Fibroblast of lung (primary cell): ENCODE results near the gene RGS2.

Experiments used
- EZH2 ChIP-seq: IDR thresholded peaks from 2 replicates; pipeline ENCODE4 v1.5.1; 2012; ENCODE audit warnings: low read length, control low read depth, mild to moderate bottlenecking; ENCODE audit errors: missing control alignments
- TF ChIP-seq, protein P1 (sequence below), 2 donors: IDR thresholded peaks in 1 of 2; conservative IDR thresholded peaks in 1 of 2; 1 replicate in 1 of 2; 2 replicates in 1 of 2; pipeline ENCODE4 v1.5.1; 2011 to 2012; ENCODE audit warnings: low read length in 2 of 2, control low read depth in 1 of 2, inconsistent platforms in 1 of 2, low read depth in 1 of 2, mild to moderate bottlenecking in 1 of 2

DNA sequence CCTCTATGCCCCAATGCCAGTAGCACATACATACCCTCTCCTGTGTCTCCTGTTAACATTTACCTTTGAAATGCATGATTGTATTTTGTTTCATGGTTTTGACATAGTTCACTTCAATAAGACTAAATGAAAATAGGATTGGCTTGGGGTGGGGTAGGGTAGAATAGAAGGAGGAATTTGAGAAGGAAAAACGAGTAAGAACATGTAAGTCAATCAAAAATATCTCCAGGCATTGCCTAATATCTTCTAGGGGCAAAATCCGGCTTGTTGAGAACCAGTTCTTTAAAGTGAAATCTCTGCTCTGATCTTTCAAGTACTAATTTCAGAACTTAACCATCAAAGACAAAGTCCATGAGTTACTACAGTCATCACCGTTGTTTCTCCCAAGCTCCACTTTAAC lies 31.8 kb upstream of the RGS2 start:
- TF ChIP-seq, protein P1, sequence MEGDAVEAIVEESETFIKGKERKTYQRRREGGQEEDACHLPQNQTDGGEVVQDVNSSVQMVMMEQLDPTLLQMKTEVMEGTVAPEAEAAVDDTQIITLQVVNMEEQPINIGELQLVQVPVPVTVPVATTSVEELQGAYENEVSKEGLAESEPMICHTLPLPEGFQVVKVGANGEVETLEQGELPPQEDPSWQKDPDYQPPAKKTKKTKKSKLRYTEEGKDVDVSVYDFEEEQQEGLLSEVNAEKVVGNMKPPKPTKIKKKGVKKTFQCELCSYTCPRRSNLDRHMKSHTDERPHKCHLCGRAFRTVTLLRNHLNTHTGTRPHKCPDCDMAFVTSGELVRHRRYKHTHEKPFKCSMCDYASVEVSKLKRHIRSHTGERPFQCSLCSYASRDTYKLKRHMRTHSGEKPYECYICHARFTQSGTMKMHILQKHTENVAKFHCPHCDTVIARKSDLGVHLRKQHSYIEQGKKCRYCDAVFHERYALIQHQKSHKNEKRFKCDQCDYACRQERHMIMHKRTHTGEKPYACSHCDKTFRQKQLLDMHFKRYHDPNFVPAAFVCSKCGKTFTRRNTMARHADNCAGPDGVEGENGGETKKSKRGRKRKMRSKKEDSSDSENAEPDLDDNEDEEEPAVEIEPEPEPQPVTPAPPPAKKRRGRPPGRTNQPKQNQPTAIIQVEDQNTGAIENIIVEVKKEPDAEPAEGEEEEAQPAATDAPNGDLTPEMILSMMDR (conservative IDR thresholded peaks at IDR 0.05 in 1 of 2, IDR thresholded peaks at IDR 0.05 in 1 of 2; ENCODE audit: low read depth in 1 of 2, low read length in 2 of 2), result no peak
- no peak for TF ChIP-seq EZH2
